ENCODE results near the gene EIF2B2.

DNA sequence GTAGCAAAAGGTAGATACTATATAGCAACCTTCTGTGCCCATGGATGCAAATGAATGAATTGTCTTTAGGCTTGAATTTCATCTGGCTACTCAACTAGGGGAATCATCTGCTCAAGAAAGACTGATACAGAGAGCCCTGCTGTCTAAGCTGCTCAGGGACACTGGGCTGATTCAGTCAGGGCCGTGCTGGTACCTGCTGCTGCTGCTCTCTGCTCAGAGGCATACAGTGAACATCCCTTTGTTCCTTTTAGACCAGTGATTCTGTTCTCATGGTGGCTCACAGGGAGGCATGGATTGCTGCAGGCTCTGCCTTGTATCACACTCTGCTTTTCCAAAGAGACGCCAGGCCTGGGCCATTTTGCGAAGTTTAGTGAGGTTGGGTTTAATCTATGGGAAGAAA lies 14.1 kb downstream of the EIF2B2 start:
- TF ChIP-seq, protein P1, sequence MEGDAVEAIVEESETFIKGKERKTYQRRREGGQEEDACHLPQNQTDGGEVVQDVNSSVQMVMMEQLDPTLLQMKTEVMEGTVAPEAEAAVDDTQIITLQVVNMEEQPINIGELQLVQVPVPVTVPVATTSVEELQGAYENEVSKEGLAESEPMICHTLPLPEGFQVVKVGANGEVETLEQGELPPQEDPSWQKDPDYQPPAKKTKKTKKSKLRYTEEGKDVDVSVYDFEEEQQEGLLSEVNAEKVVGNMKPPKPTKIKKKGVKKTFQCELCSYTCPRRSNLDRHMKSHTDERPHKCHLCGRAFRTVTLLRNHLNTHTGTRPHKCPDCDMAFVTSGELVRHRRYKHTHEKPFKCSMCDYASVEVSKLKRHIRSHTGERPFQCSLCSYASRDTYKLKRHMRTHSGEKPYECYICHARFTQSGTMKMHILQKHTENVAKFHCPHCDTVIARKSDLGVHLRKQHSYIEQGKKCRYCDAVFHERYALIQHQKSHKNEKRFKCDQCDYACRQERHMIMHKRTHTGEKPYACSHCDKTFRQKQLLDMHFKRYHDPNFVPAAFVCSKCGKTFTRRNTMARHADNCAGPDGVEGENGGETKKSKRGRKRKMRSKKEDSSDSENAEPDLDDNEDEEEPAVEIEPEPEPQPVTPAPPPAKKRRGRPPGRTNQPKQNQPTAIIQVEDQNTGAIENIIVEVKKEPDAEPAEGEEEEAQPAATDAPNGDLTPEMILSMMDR (conservative IDR thresholded peaks at IDR 0.05 in 1 of 2, IDR thresholded peaks at IDR 0.05 in 1 of 2; ENCODE audit: extremely low read depth in 1 of 2, insufficient read depth in 1 of 2, low read depth in 1 of 2, low read length in 2 of 2): no peak
- no peak for TF ChIP-seq EZH2 (IDR thresholded peaks at IDR 0.05; ENCODE audit: borderline replicate concordance, low read length)
